Upper lobe of left lung (tissue), 6 donors: ENCODE data around the gene PIK3C2G. TPM values are rescaled to one million over a fixed set of nuclear protein-coding genes. Genes with fewer than 3 reads are reported as not detected.

ENCODE experiments used
- ATAC-seq, 2 donors: fragments of 200-7000 bp; cut with Tn5 transposase; one replicate each; pipeline ENCODE4 v1.9.1; 2022; ENCODE audit warnings: mild to moderate bottlenecking in 2 of 2, moderate library complexity in 2 of 2; ENCODE audit not compliant: low FRiP score in 2 of 2
- DNase-seq, 2 donors: peaks; one replicate each; pipeline ENCODE4 v3.0.0-alpha.2; 2019 to 2020
- H3K27ac ChIP-seq, 4 donors: fragments of 200-600 bp; sonication (generic); one replicate each; pipeline ENCODE4 v1.5.1; 2016 to 2019
- H3K27me3 ChIP-seq, 4 donors: fragments of 200-600 bp; sonication (generic); one replicate each; pipeline ENCODE4 v1.5.1; 2017 to 2019
- H3K36me3 ChIP-seq, 4 donors: fragments of 200-600 bp; sonication (generic); one replicate each; pipeline ENCODE4 v1.5.1; 2016 to 2019
- H3K4me1 ChIP-seq, 4 donors: fragments of 200-600 bp; sonication (generic); one replicate each; pipeline ENCODE4 v1.5.1; 2018 to 2019
- H3K4me3 ChIP-seq, 4 donors: fragments of 200-600 bp; sonication (generic); one replicate each; pipeline ENCODE4 v1.5.1; 2017 to 2019; ENCODE audit warnings: mild to moderate bottlenecking in 2 of 4, moderate library complexity in 1 of 4
- H3K9me3 ChIP-seq, 4 donors: fragments of 200-600 bp; sonication (generic); one replicate each; pipeline ENCODE4 v1.5.1; 2018 to 2019
- EP300 ChIP-seq, 4 donors: sonication (generic); formaldehyde crosslinking; IDR thresholded peaks; one replicate each; pipeline ENCODE4 v1.5.1; 2017; ENCODE audit warnings: antibody characterized with exemption in 4 of 4, control low read depth in 2 of 4
- POLR2A ChIP-seq, 4 donors: fragments of 450-650 bp; IDR thresholded peaks; one replicate each; pipeline ENCODE4 v1.5.1; 2016 to 2017; ENCODE audit warnings: antibody characterized with exemption in 4 of 4, mild to moderate bottlenecking in 2 of 4
- POLR2AphosphoS5 ChIP-seq, 2 donors: sonication (generic); formaldehyde crosslinking; IDR thresholded peaks; one replicate each; pipeline ENCODE4 v1.5.1; 2017; ENCODE audit warnings: antibody characterized with exemption in 2 of 2
- WGBS, 2 donors: methylation state at CpG; one replicate each; pipeline ENCODE4 v1.1.5; 2017 to 2018; 5-methylcytosine and 5-hydroxymethylcytosine counted together
- total RNA-seq, 6 donors: library from RNA; depleted of rRNA in 4 of 6; stranded (reverse); fragments of >200 nt in 4 of 6; gene quantifications; one replicate each; pipeline versions ENCODE4 v1.1.0 to v1.2.1, GENCODE V29; 2016 to 2021
- TF ChIP-seq, protein P1 (sequence below), 6 experiments: fragments of 450-650 bp in 4 of 6; fragments of 200-600 bp in 2 of 6; sonication (generic) in 2 of 6; IDR thresholded peaks; one replicate each; pipeline ENCODE4 v1.5.1; 2016 to 2019; ENCODE audit warnings: antibody characterized with exemption in 6 of 6
- donor health status: DM: no; HTN: no; CAD: no; lungs with moderate emphysema.
- donor health status: DM: no; HTN: yes; CAD: no; lungs with severe emphysema.

PIK3C2G gene
- total RNA-seq, 6 donors from 2014 or later = 0.33 to 3.1 (median 0.39) TPM; not detected in 1

DNA sequence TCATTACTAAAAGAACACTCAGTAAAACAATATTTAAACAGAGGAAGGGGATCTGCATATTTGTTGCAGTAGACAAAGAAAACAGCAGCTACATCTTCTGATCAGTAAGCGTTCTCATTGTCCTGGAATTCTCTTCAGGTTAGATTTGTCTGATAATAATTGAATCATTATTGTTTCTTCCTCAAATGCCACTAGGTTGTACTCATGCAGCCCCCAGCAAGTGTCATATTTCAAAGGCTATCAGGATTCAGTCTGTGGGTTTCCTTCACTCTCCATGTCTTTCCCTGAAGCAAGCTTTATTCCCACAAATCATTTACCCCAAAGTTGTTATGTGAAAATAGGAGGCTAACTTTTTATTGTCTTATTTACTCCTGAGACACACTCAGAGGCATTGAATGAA is 14.7 kb downstream of the PIK3C2G start:
- DNase-seq = no peak
- Histone ChIP-seq H3K4me1 (no peaks in the 10 kb centered on the region), H3K4me3 (no peak overlapping the region), H3K36me3 (no peaks in the 10 kb centered on the region), H3K27me3 (no peaks in the 10 kb centered on the region), H3K27ac (no peak overlapping the region), H3K9me3 (no peaks in the 10 kb centered on the region)
- TF ChIP-seq EP300 (IDR thresholded peaks at IDR 0.05) = no peak
- TF ChIP-seq, protein P1, sequence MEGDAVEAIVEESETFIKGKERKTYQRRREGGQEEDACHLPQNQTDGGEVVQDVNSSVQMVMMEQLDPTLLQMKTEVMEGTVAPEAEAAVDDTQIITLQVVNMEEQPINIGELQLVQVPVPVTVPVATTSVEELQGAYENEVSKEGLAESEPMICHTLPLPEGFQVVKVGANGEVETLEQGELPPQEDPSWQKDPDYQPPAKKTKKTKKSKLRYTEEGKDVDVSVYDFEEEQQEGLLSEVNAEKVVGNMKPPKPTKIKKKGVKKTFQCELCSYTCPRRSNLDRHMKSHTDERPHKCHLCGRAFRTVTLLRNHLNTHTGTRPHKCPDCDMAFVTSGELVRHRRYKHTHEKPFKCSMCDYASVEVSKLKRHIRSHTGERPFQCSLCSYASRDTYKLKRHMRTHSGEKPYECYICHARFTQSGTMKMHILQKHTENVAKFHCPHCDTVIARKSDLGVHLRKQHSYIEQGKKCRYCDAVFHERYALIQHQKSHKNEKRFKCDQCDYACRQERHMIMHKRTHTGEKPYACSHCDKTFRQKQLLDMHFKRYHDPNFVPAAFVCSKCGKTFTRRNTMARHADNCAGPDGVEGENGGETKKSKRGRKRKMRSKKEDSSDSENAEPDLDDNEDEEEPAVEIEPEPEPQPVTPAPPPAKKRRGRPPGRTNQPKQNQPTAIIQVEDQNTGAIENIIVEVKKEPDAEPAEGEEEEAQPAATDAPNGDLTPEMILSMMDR (IDR thresholded peaks at IDR 0.05) = no peak
- no peak for TF ChIP-seq POLR2A (IDR thresholded peaks at IDR 0.05)
- no peak for TF ChIP-seq POLR2AphosphoS5 (IDR thresholded peaks at IDR 0.05)
- ATAC-seq = no peak
- 66 to 72% methylated on average over 1 of the region's 1 CpG for WGBS, 2 donors

DNA sequence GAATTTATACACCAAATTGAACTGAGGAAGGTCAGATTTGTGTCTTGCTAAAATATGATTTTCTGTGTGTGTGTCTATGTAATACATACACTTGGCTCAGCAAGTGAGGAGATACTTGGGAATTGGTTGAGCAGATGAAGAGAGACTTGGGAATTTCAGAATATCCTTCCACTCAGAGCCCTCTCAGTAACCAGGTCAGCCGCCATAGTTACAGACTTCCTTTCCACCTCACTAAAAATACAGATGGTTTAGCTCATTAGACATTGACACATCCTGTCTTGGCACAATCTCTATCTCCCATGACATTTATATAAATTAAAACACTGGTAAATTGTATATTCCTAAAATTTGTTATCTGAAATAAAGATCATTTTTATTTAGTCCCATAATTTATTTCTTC is 15.9 kb downstream of the PIK3C2G start:
- DNase-seq (no peak), ATAC-seq (no peak)
- 4 to 82% methylated on average over 1 of the region's 1 CpG for WGBS, 2 donors
- Histone ChIP-seq H3K27me3 (no peaks in the 10 kb centered on the region), H3K9me3 (no peaks in the 10 kb centered on the region), H3K4me3 (no peak overlapping the region), H3K36me3 (no peaks in the 10 kb centered on the region), H3K4me1 (no peaks in the 10 kb centered on the region), H3K27ac (no peak overlapping the region)
- TF ChIP-seq EP300 (IDR thresholded peaks at IDR 0.05) (no peak), POLR2A (IDR thresholded peaks at IDR 0.05) (no peak)

DNA sequence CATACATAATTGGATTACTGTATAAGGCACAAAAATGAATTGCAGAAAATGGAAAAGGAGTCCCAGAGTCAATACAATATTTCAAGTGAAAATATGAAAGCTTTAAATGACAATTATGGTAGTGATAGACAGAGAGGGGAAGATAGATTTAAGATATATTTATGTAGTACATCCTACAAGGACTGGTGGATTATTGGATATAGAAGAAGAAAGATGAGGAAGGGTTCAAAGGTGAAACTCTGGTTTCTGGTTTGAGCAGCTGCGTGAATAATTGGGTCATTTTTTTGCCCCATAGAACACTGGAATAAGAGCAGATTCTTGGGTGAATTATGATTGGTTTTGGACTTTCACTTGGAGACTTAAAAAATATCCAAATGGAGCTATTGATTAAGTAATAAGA is 19.4 kb downstream of the PIK3C2G start:
- TF ChIP-seq, protein P1 (IDR thresholded peaks at IDR 0.05) = no peak
- no peak for TF ChIP-seq POLR2A (IDR thresholded peaks at IDR 0.05)
- no peak for TF ChIP-seq EP300 (IDR thresholded peaks at IDR 0.05)
- no peak for TF ChIP-seq POLR2AphosphoS5 (IDR thresholded peaks at IDR 0.05)
- 87 to 91% methylated on average over 1 of the region's 1 CpG for WGBS, 2 donors
- H3K9me3 ChIP-seq = peaks cover 0 to 2% (median 0%) of the 10 kb centered on the region in 4 donors

DNA sequence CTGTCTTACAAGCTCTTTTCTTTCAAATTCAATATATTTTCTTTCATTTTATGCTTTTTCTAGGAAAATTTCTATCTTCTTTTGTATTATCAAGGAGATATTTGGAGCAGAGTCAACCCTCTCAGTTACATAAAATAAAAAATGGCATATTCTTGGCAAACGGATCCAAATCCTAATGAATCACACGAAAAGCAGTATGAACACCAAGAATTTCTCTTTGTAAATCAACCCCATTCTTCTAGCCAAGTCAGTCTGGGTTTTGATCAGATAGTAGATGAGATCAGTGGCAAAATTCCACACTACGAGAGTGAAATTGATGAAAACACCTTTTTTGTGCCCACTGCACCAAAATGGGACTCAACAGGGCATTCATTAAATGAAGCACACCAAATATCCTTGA is 20.6 kb downstream of the PIK3C2G start:
- H3K27ac ChIP-seq = no peak overlapping the region
- H3K4me1 ChIP-seq = no peaks in the 10 kb centered on the region
- no peak overlapping the region for H3K4me3 ChIP-seq
- H3K27me3 ChIP-seq = no peaks in the 10 kb centered on the region
- H3K36me3 ChIP-seq = no peaks in the 10 kb centered on the region
- DNase-seq (no peak), ATAC-seq (no peak)
- 76 to 78% methylated on average over 3 of the region's 3 CpGs for WGBS, 2 donors
- peaks cover 0 to 3% (median 0%) of the 10 kb centered on the region in 4 donors for H3K9me3 ChIP-seq
- TF ChIP-seq POLR2A (IDR thresholded peaks at IDR 0.05) (no peak), EP300 (IDR thresholded peaks at IDR 0.05) (no peak), POLR2AphosphoS5 (IDR thresholded peaks at IDR 0.05) (no peak)
- TF ChIP-seq, protein P1 (IDR thresholded peaks at IDR 0.05) = no peak

More for the DNA sequence above, 19.4 kb downstream of the PIK3C2G start:
- no peaks in the 10 kb centered on the region for H3K27me3 ChIP-seq
- no peaks in the 10 kb centered on the region for H3K36me3 ChIP-seq
- DNase-seq = no peak
- H3K4me1 ChIP-seq = no peaks in the 10 kb centered on the region
- ATAC-seq = no peak
- H3K27ac ChIP-seq = no peak overlapping the region
- H3K4me3 ChIP-seq = no peak overlapping the region

DNA sequence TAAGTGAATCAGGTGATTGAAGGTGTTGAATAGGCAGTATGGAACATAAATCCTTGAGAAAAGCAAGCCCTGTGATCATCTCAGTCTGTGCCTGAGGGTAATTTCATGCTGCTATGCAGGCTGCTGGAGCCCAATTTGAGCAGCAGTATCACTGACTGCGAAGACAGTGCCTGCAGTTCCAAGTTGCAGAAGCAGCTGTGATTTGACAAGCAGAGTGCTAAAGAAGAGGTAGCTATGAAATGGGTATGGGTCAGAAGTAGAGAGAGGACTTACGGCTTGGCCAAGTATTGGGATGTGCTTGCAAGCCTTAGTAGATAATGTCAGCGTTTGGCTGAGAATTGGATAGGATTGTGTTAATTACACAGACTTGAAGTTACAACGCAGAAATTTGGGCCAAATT is 22.5 kb downstream of the PIK3C2G start:
- H3K9me3 ChIP-seq = peaks cover 0 to 3% (median 0%) of the 10 kb centered on the region in 4 donors
- no peak for TF ChIP-seq EP300 (IDR thresholded peaks at IDR 0.05)
- TF ChIP-seq POLR2A (IDR thresholded peaks at IDR 0.05) = no peak
- TF ChIP-seq, protein P1 (IDR thresholded peaks at IDR 0.05) = no peak
- no peak for TF ChIP-seq POLR2AphosphoS5 (IDR thresholded peaks at IDR 0.05)
- DNase-seq (no peak), ATAC-seq (no peak)
- 82 to 85% methylated on average over 4 of the region's 4 CpGs for WGBS, 2 donors
- H3K36me3 ChIP-seq = no peaks in the 10 kb centered on the region
- H3K4me3 ChIP-seq = no peak overlapping the region
- no peak overlapping the region for H3K27ac ChIP-seq
- H3K27me3 ChIP-seq = no peaks in the 10 kb centered on the region
- H3K4me1 ChIP-seq = no peaks in the 10 kb centered on the region
